ENCODE results near the gene SSH2. TPM values are rescaled to one million over a fixed set of nuclear protein-coding genes. Genes with fewer than 3 reads are reported as not detected.
"Not testable (repeated sequence)": the region's sequence is repeated elsewhere in the genome, so short reads cannot be mapped to it uniquely, and the experiment has no call there.

SSH2 gene
- total RNA-seq, 1 donor from 2014 or later = 21.9 TPM

DNA sequence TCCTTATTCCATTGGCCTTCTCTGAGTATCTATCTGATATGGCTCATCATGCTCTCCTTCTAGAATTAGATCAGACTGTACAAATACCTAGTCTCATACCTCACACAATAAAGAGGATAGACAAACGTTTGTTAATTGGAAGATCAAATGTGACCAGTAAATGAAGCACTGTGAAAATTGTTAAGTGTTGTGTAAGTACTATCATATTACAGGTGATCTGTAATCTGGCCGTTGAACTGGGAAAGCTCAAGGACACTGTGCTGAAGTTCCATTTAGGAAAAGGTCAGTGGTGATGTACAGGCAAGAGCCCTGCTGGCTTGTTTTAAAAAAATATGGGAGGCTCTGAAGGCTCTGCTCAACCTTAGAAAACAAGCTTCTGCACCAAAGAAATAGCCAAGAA, 268.8 kb downstream of the SSH2 start:
- no peak for DNase-seq (ENCODE audit: extremely low spot score, unreplicated experiment)
- Mint-ChIP-seq H3K27me3 (ENCODE audit: unreplicated experiment) (no peaks in the 10 kb centered on the region), H3K27ac (ENCODE audit: unreplicated experiment) (no peak overlapping the region), H3K36me3 (ENCODE audit: unreplicated experiment) (peaks cover 21% of the 10 kb centered on the region), H3K9me3 (ENCODE audit: unreplicated experiment) (no peaks in the 10 kb centered on the region), H3K4me3 (ENCODE audit: unreplicated experiment) (no peak overlapping the region), H3K4me1 (ENCODE audit: unreplicated experiment) (peaks cover 14% of the 10 kb centered on the region)
- TF ChIP-seq, protein P1, sequence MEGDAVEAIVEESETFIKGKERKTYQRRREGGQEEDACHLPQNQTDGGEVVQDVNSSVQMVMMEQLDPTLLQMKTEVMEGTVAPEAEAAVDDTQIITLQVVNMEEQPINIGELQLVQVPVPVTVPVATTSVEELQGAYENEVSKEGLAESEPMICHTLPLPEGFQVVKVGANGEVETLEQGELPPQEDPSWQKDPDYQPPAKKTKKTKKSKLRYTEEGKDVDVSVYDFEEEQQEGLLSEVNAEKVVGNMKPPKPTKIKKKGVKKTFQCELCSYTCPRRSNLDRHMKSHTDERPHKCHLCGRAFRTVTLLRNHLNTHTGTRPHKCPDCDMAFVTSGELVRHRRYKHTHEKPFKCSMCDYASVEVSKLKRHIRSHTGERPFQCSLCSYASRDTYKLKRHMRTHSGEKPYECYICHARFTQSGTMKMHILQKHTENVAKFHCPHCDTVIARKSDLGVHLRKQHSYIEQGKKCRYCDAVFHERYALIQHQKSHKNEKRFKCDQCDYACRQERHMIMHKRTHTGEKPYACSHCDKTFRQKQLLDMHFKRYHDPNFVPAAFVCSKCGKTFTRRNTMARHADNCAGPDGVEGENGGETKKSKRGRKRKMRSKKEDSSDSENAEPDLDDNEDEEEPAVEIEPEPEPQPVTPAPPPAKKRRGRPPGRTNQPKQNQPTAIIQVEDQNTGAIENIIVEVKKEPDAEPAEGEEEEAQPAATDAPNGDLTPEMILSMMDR (IDR thresholded peaks at IDR 0.05) = no peak

DNA sequence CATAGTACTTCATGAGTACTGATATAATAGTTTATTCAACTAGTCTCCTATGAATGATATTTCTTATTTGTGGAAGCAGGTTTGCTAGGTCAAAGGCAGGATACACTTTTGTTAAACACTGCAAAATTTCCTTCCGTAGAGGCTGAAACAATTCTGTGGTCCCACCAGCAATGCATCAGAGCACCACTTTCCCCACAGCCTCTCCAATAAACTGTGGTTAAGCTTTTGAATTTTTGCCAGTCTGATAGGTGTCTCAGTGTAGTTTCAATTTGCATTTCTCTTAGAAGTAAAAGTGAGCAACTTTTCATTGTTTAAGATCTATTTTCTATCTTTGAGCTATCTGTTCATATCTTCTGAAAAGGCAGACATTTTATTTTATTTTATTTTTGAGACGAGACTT, 270.9 kb downstream of the SSH2 start:
- Mint-ChIP-seq H3K4me1 (ENCODE audit: unreplicated experiment) (peaks cover 9% of the 10 kb centered on the region), H3K27ac (ENCODE audit: unreplicated experiment) (no peak overlapping the region), H3K4me3 (ENCODE audit: unreplicated experiment) (no peak overlapping the region), H3K36me3 (ENCODE audit: unreplicated experiment) (peaks cover 20% of the 10 kb centered on the region), H3K27me3 (ENCODE audit: unreplicated experiment) (no peaks in the 10 kb centered on the region), H3K9me3 (ENCODE audit: unreplicated experiment) (no peaks in the 10 kb centered on the region)
- TF ChIP-seq, protein P1 (IDR thresholded peaks at IDR 0.05) = no peak
- no peak for DNase-seq (ENCODE audit: extremely low spot score, unreplicated experiment)

DNA sequence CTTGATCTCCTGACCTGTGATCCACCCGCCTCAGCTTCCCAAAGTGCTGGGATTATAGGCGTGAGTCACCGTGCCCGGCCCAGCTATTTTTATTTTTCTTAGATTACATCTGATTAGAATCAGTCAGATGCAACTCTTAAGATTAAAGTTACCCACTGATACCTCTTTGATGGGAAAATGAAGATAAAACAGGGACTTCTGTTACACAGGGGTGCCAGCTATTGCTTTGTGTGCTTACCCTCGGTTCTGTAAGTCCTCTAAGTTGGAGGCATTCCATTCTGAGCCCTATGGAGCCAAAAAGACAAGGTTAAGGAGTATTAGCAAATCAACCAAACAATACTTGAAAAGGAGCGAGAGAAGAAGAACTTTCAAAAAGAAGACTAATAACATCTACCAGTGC, 274.7 kb downstream of the SSH2 start:
- H3K27ac Mint-ChIP-seq (ENCODE audit: unreplicated experiment) = no peak overlapping the region
- H3K4me3 Mint-ChIP-seq (ENCODE audit: unreplicated experiment) = no peak overlapping the region
- H3K27me3 Mint-ChIP-seq (ENCODE audit: unreplicated experiment) = no peaks in the 10 kb centered on the region
- H3K9me3 Mint-ChIP-seq (ENCODE audit: unreplicated experiment) = no peaks in the 10 kb centered on the region
- peaks cover 13% of the 10 kb centered on the region for H3K36me3 Mint-ChIP-seq (ENCODE audit: unreplicated experiment)
- TF ChIP-seq, protein P1 (IDR thresholded peaks at IDR 0.05) = no peak
- DNase-seq (ENCODE audit: extremely low spot score, unreplicated experiment) = no peak
- no peaks in the 10 kb centered on the region for H3K4me1 Mint-ChIP-seq (ENCODE audit: unreplicated experiment)

DNA sequence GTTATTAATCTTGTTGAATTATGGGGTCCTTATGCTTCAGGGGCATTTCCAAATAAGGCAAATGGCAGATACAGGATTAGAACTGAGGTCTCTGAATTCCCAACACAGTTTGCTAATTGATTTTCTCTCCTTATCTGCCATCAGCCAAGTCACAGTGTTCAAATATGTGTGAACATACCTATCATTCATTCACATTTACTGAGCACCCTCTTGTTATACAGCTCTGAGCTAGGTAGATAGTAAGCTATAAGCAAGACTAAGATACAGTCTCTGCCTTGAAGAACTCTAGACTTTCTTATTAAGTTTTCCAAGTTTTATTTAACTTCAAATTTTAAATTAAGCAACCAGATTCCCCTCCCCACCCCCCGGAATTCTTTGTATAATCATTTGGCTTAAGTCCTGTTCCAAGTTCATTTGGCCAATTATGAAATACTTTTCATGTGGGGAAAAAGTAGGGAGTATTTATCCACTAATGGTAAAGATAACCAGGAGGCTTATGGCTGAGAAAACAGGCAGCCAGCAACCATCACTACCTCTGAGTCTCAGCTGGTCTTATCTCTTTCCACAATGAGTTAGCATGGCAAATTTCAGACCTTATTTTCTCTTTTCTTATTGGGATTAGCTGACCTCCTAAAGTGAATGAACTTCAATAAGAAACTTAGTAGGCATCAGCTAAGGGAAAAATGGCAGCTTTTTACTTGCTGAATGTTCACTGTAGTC, 275.9 kb downstream of the SSH2 start:
- Mint-ChIP-seq H3K4me1 (ENCODE audit: unreplicated experiment) (no peaks in the 10 kb centered on the region), H3K4me3 (ENCODE audit: unreplicated experiment) (no peak overlapping the region), H3K36me3 (ENCODE audit: unreplicated experiment) (peaks cover 20% of the 10 kb centered on the region), H3K27ac (ENCODE audit: unreplicated experiment) (no peak overlapping the region), H3K9me3 (ENCODE audit: unreplicated experiment) (no peaks in the 10 kb centered on the region), H3K27me3 (ENCODE audit: unreplicated experiment) (no peaks in the 10 kb centered on the region)
- no peak for DNase-seq (ENCODE audit: extremely low spot score, unreplicated experiment)
- TF ChIP-seq, protein P1 (IDR thresholded peaks at IDR 0.05) = no peak

DNA sequence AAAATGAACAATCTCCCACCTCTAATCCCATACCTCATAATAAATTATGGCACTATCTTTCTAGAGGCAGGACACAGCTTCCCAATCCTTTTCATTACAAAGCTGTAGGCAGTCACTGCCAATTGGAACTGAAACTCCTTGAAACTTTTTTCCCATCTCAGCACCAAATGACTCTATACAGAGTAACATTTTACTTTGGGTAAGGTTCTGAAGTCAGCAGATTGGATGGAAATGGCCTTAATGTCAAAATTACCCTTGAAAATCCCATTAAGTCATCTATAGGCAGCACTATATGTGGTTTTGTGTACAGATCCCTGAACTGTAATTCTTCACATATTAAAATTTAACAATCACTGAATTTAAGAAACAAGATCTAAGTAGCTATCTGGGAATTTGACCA, 277.1 kb downstream of the SSH2 start:
- Mint-ChIP-seq H3K27me3 (ENCODE audit: unreplicated experiment) (no peaks in the 10 kb centered on the region), H3K36me3 (ENCODE audit: unreplicated experiment) (peaks cover 23% of the 10 kb centered on the region), H3K4me1 (ENCODE audit: unreplicated experiment) (no peaks in the 10 kb centered on the region), H3K4me3 (ENCODE audit: unreplicated experiment) (no peak overlapping the region), H3K27ac (ENCODE audit: unreplicated experiment) (no peak overlapping the region), H3K9me3 (ENCODE audit: unreplicated experiment) (no peaks in the 10 kb centered on the region)
- TF ChIP-seq, protein P1 (IDR thresholded peaks at IDR 0.05) = no peak
- DNase-seq (ENCODE audit: extremely low spot score, unreplicated experiment) = no peak

DNA sequence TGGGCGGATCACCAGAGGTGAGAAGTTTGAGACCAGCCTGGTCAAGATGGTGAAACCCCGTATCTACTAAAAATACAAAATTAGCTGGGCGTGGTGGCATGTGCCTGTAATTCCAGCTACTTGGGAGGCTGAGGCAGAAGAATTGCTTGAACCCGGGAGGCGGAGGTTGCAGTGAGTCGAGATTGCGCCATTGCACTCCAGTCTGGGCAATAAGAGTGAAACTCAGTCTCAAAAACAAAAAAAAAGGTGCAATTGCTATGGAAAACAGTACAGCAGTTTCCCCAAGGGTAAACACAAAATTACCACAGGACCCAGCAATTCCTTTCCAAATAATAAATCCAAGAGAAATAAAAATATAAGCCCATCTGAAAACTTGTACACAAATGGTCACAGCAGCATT, 278.1 kb downstream of the SSH2 start:
- not testable (repeated sequence) for DNase-seq (ENCODE audit: extremely low spot score, unreplicated experiment); H3K27ac Mint-ChIP-seq (ENCODE audit: unreplicated experiment); H3K4me1 Mint-ChIP-seq (ENCODE audit: unreplicated experiment); H3K27me3 Mint-ChIP-seq (ENCODE audit: unreplicated experiment); H3K9me3 Mint-ChIP-seq (ENCODE audit: unreplicated experiment); H3K4me3 Mint-ChIP-seq (ENCODE audit: unreplicated experiment)
- H3K36me3 Mint-ChIP-seq (ENCODE audit: unreplicated experiment) = peaks cover 26% of the 10 kb centered on the region

Data from osteocyte (in vitro differentiated cells).